ENCODE data around the gene UBE2M.
A peak's percentile ranks its signal among the peaks of the same experiment; 100 is the strongest.

DNA sequence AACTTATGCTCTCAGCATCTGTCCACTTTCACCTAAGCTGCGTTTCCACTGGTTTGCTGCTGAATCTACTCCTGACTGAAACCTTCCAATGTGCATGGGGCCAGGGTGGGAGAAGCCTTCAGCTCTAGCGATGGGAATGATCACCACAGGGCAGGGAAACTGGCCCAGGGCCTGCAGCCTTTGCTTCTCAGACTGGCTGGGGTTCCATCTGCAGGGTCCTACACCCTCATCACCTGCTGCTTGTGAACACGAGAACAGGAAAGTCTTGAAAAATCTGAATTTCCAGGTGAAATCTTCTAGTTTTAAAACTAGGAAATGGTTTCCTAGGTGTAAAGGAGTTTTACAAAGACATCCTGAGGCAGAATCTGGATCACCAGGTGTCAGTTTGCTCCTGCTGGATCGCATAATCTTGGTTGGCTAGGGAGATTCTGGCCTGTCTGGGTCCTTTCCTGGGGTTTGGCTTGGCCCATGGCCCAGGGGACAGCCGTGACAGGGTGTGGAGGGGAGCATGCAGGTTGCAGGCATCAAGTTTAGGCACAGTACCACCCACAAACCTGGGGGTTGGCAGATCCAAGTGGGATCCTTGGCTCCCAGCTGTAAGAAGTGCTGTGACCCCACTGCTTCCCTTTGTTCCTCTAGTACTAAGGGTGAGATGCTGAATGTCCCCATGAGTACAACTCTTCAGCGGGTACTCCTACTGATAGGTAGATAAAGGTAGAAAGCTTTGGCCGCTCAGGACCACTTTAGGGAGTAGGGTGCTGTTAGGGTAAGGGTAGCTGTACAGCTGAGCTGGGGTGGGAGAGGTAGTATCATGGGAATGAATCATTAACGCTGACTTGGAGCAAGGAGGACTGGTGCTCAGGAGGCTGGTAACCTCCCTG, 1.8 kb upstream of the UBE2M start:
- TF ChIP-seq, protein P1, sequence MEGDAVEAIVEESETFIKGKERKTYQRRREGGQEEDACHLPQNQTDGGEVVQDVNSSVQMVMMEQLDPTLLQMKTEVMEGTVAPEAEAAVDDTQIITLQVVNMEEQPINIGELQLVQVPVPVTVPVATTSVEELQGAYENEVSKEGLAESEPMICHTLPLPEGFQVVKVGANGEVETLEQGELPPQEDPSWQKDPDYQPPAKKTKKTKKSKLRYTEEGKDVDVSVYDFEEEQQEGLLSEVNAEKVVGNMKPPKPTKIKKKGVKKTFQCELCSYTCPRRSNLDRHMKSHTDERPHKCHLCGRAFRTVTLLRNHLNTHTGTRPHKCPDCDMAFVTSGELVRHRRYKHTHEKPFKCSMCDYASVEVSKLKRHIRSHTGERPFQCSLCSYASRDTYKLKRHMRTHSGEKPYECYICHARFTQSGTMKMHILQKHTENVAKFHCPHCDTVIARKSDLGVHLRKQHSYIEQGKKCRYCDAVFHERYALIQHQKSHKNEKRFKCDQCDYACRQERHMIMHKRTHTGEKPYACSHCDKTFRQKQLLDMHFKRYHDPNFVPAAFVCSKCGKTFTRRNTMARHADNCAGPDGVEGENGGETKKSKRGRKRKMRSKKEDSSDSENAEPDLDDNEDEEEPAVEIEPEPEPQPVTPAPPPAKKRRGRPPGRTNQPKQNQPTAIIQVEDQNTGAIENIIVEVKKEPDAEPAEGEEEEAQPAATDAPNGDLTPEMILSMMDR (IDR thresholded peaks at IDR 0.05) = no peak
- TF ChIP-seq POLR2A (IDR thresholded peaks at IDR 0.05; ENCODE audit: low read length) (peak; percentile 25; the same call in 1 of the 2 replicates), BHLHE40 (IDR thresholded peaks at IDR 0.05; ENCODE audit: low read depth, low read length) (no peak), EHF (CRISPR knock-in tag; IDR thresholded peaks at IDR 0.05) (no peak), CEBPB (IDR thresholded peaks at IDR 0.05) (no peak), RFX5 (IDR thresholded peaks at IDR 0.05) (no peak), MAZ (IDR thresholded peaks at IDR 0.05; ENCODE audit: borderline replicate concordance, low read depth, low read length) (no peak)
